NCI-H526 (cell line): ENCODE measurements around the gene DDC.
"Not testable (repeated sequence)": the region's sequence is repeated elsewhere in the genome, so short reads cannot be mapped to it uniquely, and the experiment has no call there.

ENCODE experiments used
- DNase-seq, 2 experiments: peaks; one replicate each; lab custom pipeline; 2025; lab: John Stamatoyannopoulos, UW

Gene DDC

GRCh38 chr7:50554431-50555322, 10.5 kb downstream of the DDC start:
- DNase-seq, result no peak

GRCh38 chr7:50553973-50554372, 11.2 kb downstream of the DDC start:
- peak in 1 of 2 experiments; percentile 7 for DNase-seq

DNA sequence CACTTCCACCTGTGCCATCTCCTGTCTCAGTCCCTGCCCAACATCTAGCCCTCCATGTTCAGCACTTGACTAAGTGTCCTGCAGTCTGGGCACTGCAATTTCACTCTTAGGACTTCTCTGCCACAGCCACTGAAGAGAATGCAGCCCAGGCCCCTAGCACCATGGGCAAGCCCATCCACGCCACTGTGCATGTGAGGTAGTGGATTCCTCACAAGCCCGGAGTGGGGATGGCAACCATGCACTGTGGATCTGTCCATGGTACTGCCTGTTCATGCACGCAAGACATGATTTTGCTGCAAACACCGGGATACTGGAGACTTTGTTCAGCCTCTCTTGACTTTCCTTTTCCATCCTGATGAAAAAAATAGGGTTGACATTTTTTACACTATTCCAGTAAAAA, 12.3 kb downstream of the DDC start:
- no peak for DNase-seq

- DNase-seq, result peak; percentile 30 to 52
Measured at GRCh38 chr7:50552139-50552538, 13.1 kb downstream of the DDC start.

- not testable (repeated sequence) for DNase-seq
Measured at GRCh38 chr7:50545613-50546012, 19.6 kb downstream of the DDC start.

GRCh38 chr7:50544992-50545391, 20.2 kb downstream of the DDC start:
- DNase-seq, result no peak

DNA sequence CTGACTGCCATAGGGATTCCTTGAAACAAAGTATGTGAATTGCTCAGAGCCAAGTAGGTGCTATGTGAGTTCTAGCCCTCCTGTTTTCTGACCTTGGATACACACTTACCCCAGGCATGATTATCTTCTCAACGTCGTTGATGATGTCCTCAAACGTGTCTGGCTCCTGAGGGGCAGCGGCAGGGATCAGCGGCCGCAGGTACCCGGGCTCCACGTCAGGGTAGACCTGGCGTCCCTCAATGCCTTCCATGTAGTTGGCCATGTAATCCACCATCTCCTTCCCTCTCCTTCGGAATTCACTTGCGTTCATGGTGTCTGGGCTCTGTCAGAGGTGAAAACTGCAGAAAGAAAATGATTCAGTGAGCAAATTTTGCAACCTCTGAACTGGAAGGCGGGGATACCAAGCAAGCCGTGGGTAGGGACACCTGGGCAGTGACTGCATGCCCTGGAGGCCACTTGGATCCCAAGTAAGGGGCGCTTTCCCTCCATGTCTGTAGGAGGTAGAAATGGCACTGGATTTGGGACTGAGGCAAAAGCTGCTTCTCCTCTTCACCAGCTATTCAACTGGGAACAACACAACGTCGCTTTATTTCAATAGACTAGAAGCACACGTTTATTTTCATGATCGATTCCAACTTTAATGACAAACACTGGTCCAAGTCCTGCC, 21.3 kb downstream of the DDC start:
- DNase-seq, result no peak

DNA sequence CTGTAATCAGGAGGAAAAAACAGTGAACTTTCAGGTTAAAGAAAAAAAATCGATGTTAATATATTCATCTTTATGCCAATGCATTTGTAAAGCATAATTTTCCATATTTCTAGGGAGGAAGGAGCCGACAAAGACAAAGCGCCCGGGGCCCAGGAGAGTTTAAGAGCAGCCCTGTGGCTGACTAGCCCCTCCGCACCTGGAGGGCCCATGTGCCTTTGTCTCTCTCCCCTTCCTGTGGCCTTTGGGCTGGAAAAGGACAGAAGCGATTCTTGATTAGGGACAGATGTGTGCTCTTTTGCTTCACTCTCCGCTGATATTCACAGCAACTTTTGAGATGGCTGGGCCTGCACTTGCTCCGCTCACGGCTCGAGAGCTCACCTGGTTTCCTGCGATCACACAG, 23.1 kb downstream of the DDC start:
- no peak for DNase-seq

- DNase-seq, result no peak
Measured at GRCh38 chr7:50540785-50541579, 24.2 kb downstream of the DDC start.

DNA sequence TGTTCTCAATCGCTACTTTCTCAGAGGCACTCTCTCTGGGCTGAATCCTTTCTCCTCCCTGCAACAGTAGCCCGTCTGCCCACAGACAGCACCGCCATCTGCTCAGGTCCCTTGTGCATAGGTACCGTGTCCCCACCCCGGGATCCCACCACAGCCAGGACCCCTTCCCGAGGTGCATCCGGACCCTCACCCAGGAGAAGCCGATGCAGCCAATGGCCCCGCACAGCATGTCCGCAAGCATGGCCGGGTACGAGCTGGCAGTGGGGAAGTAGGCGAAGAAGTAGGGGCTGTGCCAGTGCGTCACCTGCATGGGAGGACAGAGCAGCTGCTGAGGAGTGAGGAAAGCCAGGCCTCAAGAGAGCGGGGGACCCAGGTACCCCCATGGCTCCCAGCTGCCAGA, 25.5 kb downstream of the DDC start:
- no peak for DNase-seq

GRCh38 chr7:50538478-50538877, 26.7 kb downstream of the DDC start:
- DNase-seq, result no peak

DNA sequence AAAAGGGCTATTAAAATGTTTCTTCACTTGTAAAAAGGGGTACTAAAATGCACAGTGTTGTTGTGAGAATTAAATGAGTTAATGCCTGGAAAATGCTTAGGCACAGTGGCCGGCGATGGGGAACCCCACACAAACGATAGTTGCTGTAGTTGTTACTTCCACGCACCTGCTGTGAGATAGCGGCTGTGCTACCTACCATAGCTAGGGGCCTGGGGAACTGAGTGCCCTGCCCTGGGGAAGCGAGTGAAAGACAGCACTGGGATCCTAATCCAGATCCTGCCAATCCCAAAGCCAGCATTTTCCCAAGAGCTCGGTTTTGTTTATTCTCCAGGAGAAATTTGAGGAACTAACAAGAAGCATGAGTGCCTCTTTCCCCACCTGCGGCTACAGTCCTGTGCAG, 27.8 kb downstream of the DDC start:
- DNase-seq, result no peak

- not testable (repeated sequence) for DNase-seq
Measured at GRCh38 chr7:50535291-50535711, 29.9 kb downstream of the DDC start.

- DNase-seq, result no peak
Measured at GRCh38 chr7:50534690-50535290, 30.4 kb downstream of the DDC start.

- DNase-seq, result no peak
Measured at GRCh38 chr7:50533866-50534265, 31.3 kb downstream of the DDC start.

DNA sequence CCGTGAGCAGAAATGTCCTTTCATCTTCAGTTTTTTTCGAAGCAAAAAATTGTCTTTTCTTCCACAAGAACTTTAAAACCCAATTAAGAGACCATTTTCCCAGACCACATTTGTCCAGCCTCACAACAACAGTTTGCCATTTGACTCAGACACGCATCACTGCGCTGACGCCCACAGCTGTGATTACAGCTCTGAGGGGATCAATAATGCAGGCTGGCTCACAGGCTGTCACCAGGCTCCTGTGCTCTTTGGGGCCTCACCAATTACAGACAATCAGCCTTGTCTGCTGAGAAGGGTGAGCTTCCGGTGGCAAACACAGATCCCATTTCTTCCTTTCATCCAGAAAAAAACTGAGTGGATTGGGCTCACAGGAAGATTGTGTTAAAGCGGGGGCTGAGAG, 33.3 kb downstream of the DDC start:
- no peak for DNase-seq

- no peak for DNase-seq
Measured at GRCh38 chr7:50531401-50531911, 33.7 kb downstream of the DDC start.

- DNase-seq, result no peak
Measured at GRCh38 chr7:50530766-50531165, 34.4 kb downstream of the DDC start.

GRCh38 chr7:50529093-50529862, 35.9 kb downstream of the DDC start:
- DNase-seq, result no peak

DNA sequence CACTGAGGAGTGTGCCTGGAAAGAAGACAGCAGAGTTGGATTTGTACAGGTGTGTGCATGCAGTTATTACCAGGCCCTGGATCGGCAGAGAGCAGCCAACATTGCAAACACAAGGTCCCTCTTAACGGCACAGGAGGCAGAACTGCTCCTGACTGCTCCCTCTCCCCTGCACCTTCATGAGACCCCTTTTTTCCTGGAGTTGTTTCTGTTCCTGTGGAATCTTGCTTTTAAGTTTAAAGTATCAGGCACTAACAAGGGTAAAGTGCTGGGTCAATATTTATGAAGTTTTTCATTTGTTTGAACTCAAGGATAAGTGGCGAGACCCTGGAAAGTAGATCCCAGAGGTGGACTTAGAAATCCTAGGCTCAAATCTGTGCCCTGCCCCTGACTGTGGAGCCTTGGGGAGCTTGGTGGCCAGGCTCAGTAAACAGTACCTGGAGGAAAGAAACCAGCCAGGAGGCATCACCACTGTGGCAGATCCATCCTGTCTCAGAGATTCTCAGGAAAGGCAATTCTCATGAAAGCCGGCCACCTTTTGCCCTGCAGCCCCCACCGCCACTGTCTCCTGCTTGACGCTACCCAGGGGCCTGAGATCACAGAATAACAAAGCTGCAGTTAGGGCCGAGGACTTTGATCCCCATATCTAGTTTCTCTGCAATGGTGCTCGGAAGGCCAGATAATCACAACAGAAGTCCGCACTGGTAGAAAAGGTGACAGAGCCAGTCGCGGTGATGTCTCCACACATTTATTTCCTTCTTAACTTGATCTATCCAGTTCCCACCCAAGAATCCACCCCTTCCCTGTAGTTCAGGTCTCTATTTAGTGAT, 36.7 kb downstream of the DDC start:
- no peak for DNase-seq
